Adrenal gland (tissue), 5 donors: Measurements from ENCODE around the gene TBC1D14.

Experiments
- CTCF ChIP-seq, 6 experiments: fragments of 450-650 bp in 4 of 6; fragments of 200-600 bp in 2 of 6; sonication (generic) in 1 of 6; IDR thresholded peaks; 1 replicate in 5 of 6; 2 replicates in 1 of 6; pipeline versions ENCODE4 v1.5.1 to v1.8.0; 2016 to 2021; ENCODE audit warnings: antibody characterized with exemption in 6 of 6, mild to moderate bottlenecking in 2 of 6, moderate library complexity in 1 of 6
- POLR2A ChIP-seq, 2 donors: fragments of 450-650 bp; IDR thresholded peaks; one replicate each; pipeline ENCODE4 v1.6.1; 2017; ENCODE audit warnings: antibody characterized with exemption in 2 of 2, mild to moderate bottlenecking in 2 of 2, moderate library complexity in 1 of 2
- donor health status: DM: no; HTN: no; CAD: no.

GRCh38 chr4:6878451-6879059 is 31.1 kb upstream of the TBC1D14 start:
- TF ChIP-seq POLR2A (IDR thresholded peaks at IDR 0.05) (no peak), CTCF (IDR thresholded peaks at IDR 0.05) (no peak)
